Kidney (tissue), 14 donors: ENCODE measurements around the gene CORO1C. TPM values are rescaled to one million over a fixed set of nuclear protein-coding genes. Genes with fewer than 3 reads are reported as not detected.
"Not testable (repeated sequence)": the region's sequence is repeated elsewhere in the genome, so short reads cannot be mapped to it uniquely, and the experiment has no call there.

Experiments used
- DNase-seq, 5 donors: peaks; one replicate each; pipeline ENCODE4 v3.0.0-alpha.2; 2013 to 2020
- FAIRE-seq: peaks from 2 replicates; lab custom pipeline; 2012; peaks lifted over from hg19 to GRCh38; lab: Jason Lieb, UNC
- H3K27ac ChIP-seq, 2 donors: one replicate each; pipeline ENCODE4 v1.7.0; 2013; ENCODE audit warnings: low read depth in 2 of 2, low read length in 2 of 2, inconsistent platforms in 1 of 2
- H3K27me3 ChIP-seq: one replicate; pipeline ENCODE4 v1.7.1; 2013; ENCODE audit warnings: low read length, inconsistent platforms; ENCODE audit not compliant: control insufficient read depth, insufficient read depth
- H3K36me3 ChIP-seq, 3 donors: one replicate each; pipeline versions ENCODE4 v1.7.0 to v1.7.1; 2013; ENCODE audit warnings: low read length in 3 of 3, control low read depth in 1 of 3, inconsistent platforms in 1 of 3; ENCODE audit not compliant: insufficient read depth in 3 of 3, control insufficient read depth in 2 of 3
- H3K4me1 ChIP-seq, 3 donors: one replicate each; pipeline versions ENCODE4 v1.7.0 to v1.7.1; 2013; ENCODE audit warnings: low read length in 3 of 3, inconsistent platforms in 1 of 3, low read depth in 1 of 3; ENCODE audit not compliant: control insufficient read depth in 2 of 3, insufficient read depth in 2 of 3
- H3K4me3 ChIP-seq, 3 donors: one replicate each; pipeline versions ENCODE4 v1.7.0 to v1.8.1; 2013; ENCODE audit warnings: low read length in 3 of 3, control low read depth in 1 of 3, inconsistent platforms in 1 of 3
- H3K9ac ChIP-seq, 3 donors: one replicate each; pipeline versions ENCODE4 v1.7.0 to v1.7.1; 2013; ENCODE audit warnings: low read length in 3 of 3, control low read depth in 1 of 3, inconsistent platforms in 1 of 3
- H3K9me3 ChIP-seq, 3 donors: one replicate each; pipeline versions ENCODE4 v1.7.0 to v1.7.1; 2013; ENCODE audit warnings: low read length in 3 of 3, control low read depth in 1 of 3, inconsistent platforms in 1 of 3; ENCODE audit not compliant: control insufficient read depth in 2 of 3, insufficient read depth in 1 of 3
- CTCF ChIP-seq: IDR thresholded peaks from 3 replicates; pipeline ENCODE4 v1.5.1; 2012; ENCODE audit warnings: mild to moderate bottlenecking, moderate library complexity, borderline replicate concordance; ENCODE audit not compliant: insufficient read depth; ENCODE audit errors: extremely low read depth
- intact Hi-C: fragments of 100-400 bp; cut with DNase I; formaldehyde crosslinking; loops from one replicate; pipeline ENCODE4 v1.11.1; 2022
- polyA plus RNA-seq: library from polyadenylated mRNA; stranded (reverse); fragments of 350-450 nt; fragmentation: Illumina TruSeq; extraction: RNeasy Lipid Tissue Mini Kit (QIAGEN cat#74804); gene quantifications from one replicate; pipeline ENCODE4 v1.2.3, GENCODE V29; 2014; ENCODE audit warnings: low read depth, low replicate concordance; ENCODE audit not compliant: insufficient read depth
- total RNA-seq: library from RNA; stranded (reverse); fragmentation: NEBNext Ultra II Directional; extraction: Animal tissue kit (Norgen Biotek cat#: 25700); gene quantifications from one replicate; pipeline ENCODE4 v1.2.1, GENCODE V29; 2021
- donor health status: control.
- donor health status: control.
- donor health status: control.
- donor health status: control.
- donor health status: control.
- donor health status: DM: yes; HTN: yes; CAD: no.
- donor health status: Normal renal cell carcinoma (clear cell type).

The CORO1C gene
- total and polyA plus RNA-seq, 2 donors from 2014 or later = 16.6 to 104 TPM

- no peaks in the 10 kb centered on the region for H3K36me3 ChIP-seq
- FAIRE-seq (no peak), DNase-seq (peak in 4 of 5 donors; percentile 1 to 94 (median 44))
- TF ChIP-seq CTCF = no peak
- H3K9ac ChIP-seq = no peak overlapping the region
- no peak overlapping the region for H3K4me3 ChIP-seq
- H3K4me1 ChIP-seq = peaks cover 0 to 12% (median 0%) of the 10 kb centered on the region in 3 donors
- peaks cover 0 to 2% (median 0%) of the 10 kb centered on the region in 3 donors for H3K9me3 ChIP-seq
- intact Hi-C loops = no loop called here
- H3K27ac ChIP-seq = no peak overlapping the region
- H3K27me3 ChIP-seq = no peaks in the 10 kb centered on the region
Observed at GRCh38 chr12:108752387-108752786, 21.1 kb upstream of the CORO1C start.

GRCh38 chr12:108751821-108752220 is 20.5 kb upstream of the CORO1C start:
- no peak overlapping the region for H3K9ac ChIP-seq
- H3K4me3 ChIP-seq = no peak overlapping the region
- H3K4me1 ChIP-seq = peaks cover 0 to 12% (median 0%) of the 10 kb centered on the region in 3 donors
- H3K36me3 ChIP-seq = no peaks in the 10 kb centered on the region
- TF ChIP-seq CTCF = no peak
- H3K9me3 ChIP-seq = peaks cover 0 to 2% (median 0%) of the 10 kb centered on the region in 3 donors
- intact Hi-C loops = no loop called here
- peak in 3 of 5 donors; percentile 13 to 18 (median 18) for DNase-seq
- FAIRE-seq = no peak
- H3K27me3 ChIP-seq = no peaks in the 10 kb centered on the region
- H3K27ac ChIP-seq = no peak overlapping the region

GRCh38 chr12:108751003-108751402 is 19.7 kb upstream of the CORO1C start:
- H3K4me3 ChIP-seq, intact Hi-C loops, H3K36me3 ChIP-seq, FAIRE-seq, H3K27ac ChIP-seq, H3K9ac ChIP-seq, DNase-seq, H3K9me3 ChIP-seq, H3K27me3 ChIP-seq: not testable (repeated sequence)
- H3K4me1 ChIP-seq = peaks cover 0 to 12% (median 0%) of the 10 kb centered on the region in 3 donors

GRCh38 chr12:108750526-108750925 is 19.2 kb upstream of the CORO1C start:
- DNase-seq = peak in 4 of 5 donors; percentile 24 to 87 (median 56)
- H3K9me3 ChIP-seq = peaks cover 0 to 2% (median 0%) of the 10 kb centered on the region in 3 donors
- peaks cover 0 to 12% (median 0%) of the 10 kb centered on the region in 3 donors for H3K4me1 ChIP-seq
- TF ChIP-seq CTCF = no peak
- intact Hi-C loops = no loop called here
- no peak for FAIRE-seq
- no peak overlapping the region for H3K4me3 ChIP-seq
- no peaks in the 10 kb centered on the region for H3K27me3 ChIP-seq
- H3K9ac ChIP-seq = no peak overlapping the region
- no peaks in the 10 kb centered on the region for H3K36me3 ChIP-seq
- no peak overlapping the region for H3K27ac ChIP-seq
